Hematopoietic multipotent progenitor cell treated with erythropoietin and hydrocortisone succinate and interleukin-3 and kit ligand, for 17 days (in vitro differentiated cells): ENCODE results near the gene SHH.
"Not testable (repeated sequence)": the region's sequence is repeated elsewhere in the genome, so short reads cannot be mapped to it uniquely, and the experiment has no call there.

Experiments used
- DNase-seq: peaks from one replicate; pipeline ENCODE4 v3.0.0-alpha.2; 2015; ENCODE audit warnings: low spot score

Gene SHH

GRCh38 chr7:155842496-155843265 lies 30.4 kb upstream of the SHH start:
- DNase-seq, result no peak

- DNase-seq, result no peak
Measured at GRCh38 chr7:155840909-155841308, 28.6 kb upstream of the SHH start.

- DNase-seq, result no peak
Measured at GRCh38 chr7:155840262-155840885, 28.1 kb upstream of the SHH start.

GRCh38 chr7:155839461-155839860 lies 27.2 kb upstream of the SHH start:
- no peak for DNase-seq

- not testable (repeated sequence) for DNase-seq
Measured at GRCh38 chr7:155838312-155838711, 26.0 kb upstream of the SHH start.

- DNase-seq, result no peak
Measured at GRCh38 chr7:155837126-155837479, 24.8 kb upstream of the SHH start.

GRCh38 chr7:155836216-155837125 lies 24.2 kb upstream of the SHH start:
- DNase-seq, result no peak

GRCh38 chr7:155835446-155836215 lies 23.4 kb upstream of the SHH start:
- no peak for DNase-seq

- DNase-seq, result no peak
Measured at GRCh38 chr7:155834486-155835048, 22.3 kb upstream of the SHH start.

- no peak for DNase-seq
Measured at GRCh38 chr7:155833651-155834050, 21.4 kb upstream of the SHH start.

- DNase-seq, result no peak
Measured at GRCh38 chr7:155832581-155832981, 20.3 kb upstream of the SHH start.

GRCh38 chr7:155831807-155832524 lies 19.7 kb upstream of the SHH start:
- DNase-seq, result no peak

GRCh38 chr7:155830961-155831806 lies 18.9 kb upstream of the SHH start:
- no peak for DNase-seq

- DNase-seq, result no peak
Measured at GRCh38 chr7:155829796-155830470, 17.7 kb upstream of the SHH start.

- DNase-seq, result no peak
Measured at GRCh38 chr7:155825336-155825735, 13.1 kb upstream of the SHH start.

- DNase-seq, result no peak
Measured at GRCh38 chr7:155824227-155824886, 12.1 kb upstream of the SHH start.

GRCh38 chr7:155821851-155822250 lies 9.6 kb upstream of the SHH start:
- DNase-seq, result no peak

- no peak for DNase-seq
Measured at GRCh38 chr7:155820788-155821187, 8.5 kb upstream of the SHH start.

- DNase-seq, result no peak
Measured at GRCh38 chr7:155820246-155820645, 8.0 kb upstream of the SHH start.
